Parathyroid adenoma (tissue), 2 donors: ENCODE data around the gene SLC35E1.

Experiments used
- H2AFZ ChIP-seq: fragments of 300-600 bp; sonication (generic); one replicate; pipeline ENCODE4 v1.7.0; 2017; ENCODE audit warnings: antibody characterized with exemption, mild to moderate bottlenecking
- H3K27ac ChIP-seq: fragments of 300-600 bp; sonication (generic); one replicate; pipeline ENCODE4 v1.7.0; 2017
- H3K27me3 ChIP-seq: fragments of 300-600 bp; sonication (generic); one replicate; pipeline ENCODE4 v1.7.0; 2017; ENCODE audit warnings: low read length; ENCODE audit not compliant: control insufficient read depth, insufficient read depth
- H3K36me3 ChIP-seq: fragments of 300-600 bp; sonication (generic); one replicate; pipeline ENCODE4 v1.7.0; 2017; ENCODE audit warnings: low read length; ENCODE audit not compliant: control insufficient read depth, insufficient read depth
- H3K4me1 ChIP-seq: fragments of 300-600 bp; sonication (generic); one replicate; pipeline ENCODE4 v1.7.0; 2017; ENCODE audit warnings: control low read depth
- H3K4me2 ChIP-seq: fragments of 300-600 bp; sonication (generic); one replicate; pipeline ENCODE4 v1.7.0; 2017; ENCODE audit warnings: low read length
- H3K4me3 ChIP-seq: fragments of 300-600 bp; sonication (generic); one replicate; pipeline ENCODE4 v1.7.0; 2017; ENCODE audit warnings: low read depth, low read length
- H3K79me2 ChIP-seq: fragments of 300-600 bp; sonication (generic); one replicate; pipeline ENCODE4 v1.7.0; 2017; ENCODE audit warnings: control low read depth
- H3K9ac ChIP-seq: fragments of 300-600 bp; sonication (generic); one replicate; pipeline ENCODE4 v1.7.0; 2017; ENCODE audit warnings: mild to moderate bottlenecking
- H3K9me3 ChIP-seq: fragments of 300-600 bp; sonication (generic); one replicate; pipeline ENCODE4 v1.7.0; 2017; ENCODE audit warnings: low read length; ENCODE audit not compliant: control insufficient read depth
- TF ChIP-seq, protein P1 (sequence below): fragments of 300-600 bp; sonication (generic); IDR thresholded peaks from one replicate; pipeline ENCODE4 v1.7.0; 2017; ENCODE audit warnings: antibody characterized with exemption, mild to moderate bottlenecking
- donor health status: primary hyperparathyroidism.

The SLC35E1 gene

DNA sequence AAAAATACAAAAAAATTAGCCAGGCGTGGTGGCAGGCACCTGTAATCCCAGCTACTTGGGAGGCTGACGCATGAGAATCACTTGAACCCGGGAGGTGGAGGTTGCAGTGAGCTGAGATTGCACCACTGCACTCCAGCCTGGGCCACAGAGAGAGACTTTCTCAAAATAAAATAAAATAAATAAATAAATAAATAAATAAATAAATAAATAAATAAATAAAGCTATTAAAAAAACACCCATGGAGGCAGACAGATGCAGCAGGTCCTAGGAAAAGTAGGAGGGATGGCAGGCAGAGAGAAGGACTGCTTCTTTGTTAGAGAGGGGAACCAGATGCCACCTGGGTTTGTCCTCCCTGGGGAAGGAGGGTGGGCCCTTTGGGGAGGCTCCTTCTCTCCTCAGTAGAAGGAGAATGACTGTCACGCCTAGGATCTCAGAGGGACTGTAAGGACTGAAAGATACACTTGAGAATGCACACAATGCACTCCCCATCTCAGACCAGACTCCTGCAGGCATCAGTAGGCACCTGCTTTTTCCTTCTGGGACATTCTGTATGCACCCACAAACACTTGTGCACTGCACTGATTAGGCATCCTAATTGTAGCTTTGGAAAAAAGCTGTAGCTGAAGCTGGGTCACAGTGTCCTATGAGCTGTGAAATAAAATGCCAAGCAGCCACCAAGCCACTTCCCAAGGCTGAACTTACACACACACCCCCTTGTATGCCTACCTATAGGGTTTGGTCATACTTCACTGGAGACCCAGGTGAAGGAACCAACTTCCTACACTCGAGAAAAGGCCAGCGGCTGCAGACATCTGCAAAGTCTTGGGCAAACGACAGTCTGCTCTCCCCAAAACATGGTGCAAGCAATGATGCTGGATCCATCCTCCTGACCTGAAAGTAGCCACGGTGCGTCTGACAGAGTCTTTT, 18.9 kb upstream of the SLC35E1 start:
- peaks cover 83% of the 10 kb centered on the region for H3K79me2 ChIP-seq
- H3K36me3 ChIP-seq = no peaks in the 10 kb centered on the region
- H3K9ac ChIP-seq = no peak overlapping the region
- no peaks in the 10 kb centered on the region for H3K9me3 ChIP-seq
- H3K4me2 ChIP-seq = no peak overlapping the region
- TF ChIP-seq, protein P1, sequence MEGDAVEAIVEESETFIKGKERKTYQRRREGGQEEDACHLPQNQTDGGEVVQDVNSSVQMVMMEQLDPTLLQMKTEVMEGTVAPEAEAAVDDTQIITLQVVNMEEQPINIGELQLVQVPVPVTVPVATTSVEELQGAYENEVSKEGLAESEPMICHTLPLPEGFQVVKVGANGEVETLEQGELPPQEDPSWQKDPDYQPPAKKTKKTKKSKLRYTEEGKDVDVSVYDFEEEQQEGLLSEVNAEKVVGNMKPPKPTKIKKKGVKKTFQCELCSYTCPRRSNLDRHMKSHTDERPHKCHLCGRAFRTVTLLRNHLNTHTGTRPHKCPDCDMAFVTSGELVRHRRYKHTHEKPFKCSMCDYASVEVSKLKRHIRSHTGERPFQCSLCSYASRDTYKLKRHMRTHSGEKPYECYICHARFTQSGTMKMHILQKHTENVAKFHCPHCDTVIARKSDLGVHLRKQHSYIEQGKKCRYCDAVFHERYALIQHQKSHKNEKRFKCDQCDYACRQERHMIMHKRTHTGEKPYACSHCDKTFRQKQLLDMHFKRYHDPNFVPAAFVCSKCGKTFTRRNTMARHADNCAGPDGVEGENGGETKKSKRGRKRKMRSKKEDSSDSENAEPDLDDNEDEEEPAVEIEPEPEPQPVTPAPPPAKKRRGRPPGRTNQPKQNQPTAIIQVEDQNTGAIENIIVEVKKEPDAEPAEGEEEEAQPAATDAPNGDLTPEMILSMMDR = no peak
- H3K27me3 ChIP-seq = no peaks in the 10 kb centered on the region
- no peak overlapping the region for H3K27ac ChIP-seq
- H3K4me3 ChIP-seq = no peak overlapping the region
- peaks cover 17% of the 10 kb centered on the region for H3K4me1 ChIP-seq
- H2AFZ ChIP-seq = no peak overlapping the region

DNA sequence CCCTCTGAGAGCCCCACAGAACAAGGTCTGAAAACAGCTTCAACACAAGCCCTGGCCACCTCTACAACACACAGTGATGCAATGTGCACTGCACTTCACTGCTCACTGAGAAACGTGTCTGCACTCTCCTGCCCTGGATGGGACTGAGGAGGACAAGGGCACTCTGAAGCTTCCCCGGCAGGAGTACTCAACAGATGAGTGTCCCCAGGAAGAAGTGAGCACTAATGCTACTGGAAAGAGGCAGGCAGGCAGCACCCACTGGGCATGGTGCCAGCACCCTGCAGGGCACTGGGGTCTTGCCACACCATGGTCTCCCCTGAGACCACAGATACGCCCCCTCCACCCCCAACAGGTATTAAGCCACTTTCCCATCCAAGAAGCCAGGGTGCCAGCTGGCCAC, 17.7 kb upstream of the SLC35E1 start:
- Histone ChIP-seq H2AFZ (no peak overlapping the region), H3K4me3 (no peak overlapping the region), H3K9me3 (no peaks in the 10 kb centered on the region), H3K79me2 (peaks cover 73% of the 10 kb centered on the region), H3K36me3 (no peaks in the 10 kb centered on the region), H3K27ac (no peak overlapping the region), H3K4me1 (peaks cover 17% of the 10 kb centered on the region), H3K4me2 (no peak overlapping the region), H3K9ac (no peak overlapping the region), H3K27me3 (no peaks in the 10 kb centered on the region)
- TF ChIP-seq, protein P1 = no peak

DNA sequence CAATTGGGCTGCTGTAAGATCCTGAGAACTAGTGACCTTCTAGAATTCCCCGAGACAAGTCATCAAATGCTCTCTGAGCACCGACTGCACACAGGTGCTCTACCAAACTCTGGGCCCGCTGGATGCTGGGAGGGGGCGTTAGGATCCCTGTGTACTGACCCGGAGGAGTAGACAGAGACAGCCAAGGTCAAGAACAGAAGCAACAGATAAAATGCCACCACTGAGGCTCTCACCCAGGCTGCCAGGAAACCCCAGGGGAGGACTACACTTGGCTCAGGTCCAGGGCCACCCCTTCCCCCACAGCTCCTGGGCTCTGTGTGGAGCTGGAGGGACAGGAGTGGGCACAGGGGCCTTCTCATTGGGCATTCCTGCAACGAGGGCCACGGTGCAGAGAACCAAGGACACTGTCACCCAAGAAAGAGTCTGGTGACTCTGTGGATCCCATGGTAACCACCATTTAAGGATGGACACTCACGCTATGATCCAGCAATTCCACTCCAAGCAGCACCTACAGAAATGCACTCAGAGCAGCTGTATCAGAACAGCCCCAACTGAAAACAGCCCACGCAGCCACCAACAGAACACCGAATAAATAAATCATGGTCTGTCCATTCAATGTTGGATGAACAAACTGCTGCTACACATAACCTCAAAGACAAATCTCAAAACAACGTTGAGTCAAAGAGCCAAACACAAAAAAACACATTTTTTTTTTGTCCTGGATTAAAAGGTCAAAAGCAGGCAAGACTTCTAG, 16.8 kb upstream of the SLC35E1 start:
- Histone ChIP-seq H3K36me3 (no peaks in the 10 kb centered on the region), H3K4me1 (peaks cover 17% of the 10 kb centered on the region), H3K9me3 (no peaks in the 10 kb centered on the region), H3K4me2 (peak overlapping the region; percentile 4), H3K9ac (no peak overlapping the region), H3K27me3 (no peaks in the 10 kb centered on the region), H2AFZ (no peak overlapping the region), H3K79me2 (peaks cover 64% of the 10 kb centered on the region), H3K4me3 (no peak overlapping the region), H3K27ac (no peak overlapping the region)
- TF ChIP-seq, protein P1 = no peak

DNA sequence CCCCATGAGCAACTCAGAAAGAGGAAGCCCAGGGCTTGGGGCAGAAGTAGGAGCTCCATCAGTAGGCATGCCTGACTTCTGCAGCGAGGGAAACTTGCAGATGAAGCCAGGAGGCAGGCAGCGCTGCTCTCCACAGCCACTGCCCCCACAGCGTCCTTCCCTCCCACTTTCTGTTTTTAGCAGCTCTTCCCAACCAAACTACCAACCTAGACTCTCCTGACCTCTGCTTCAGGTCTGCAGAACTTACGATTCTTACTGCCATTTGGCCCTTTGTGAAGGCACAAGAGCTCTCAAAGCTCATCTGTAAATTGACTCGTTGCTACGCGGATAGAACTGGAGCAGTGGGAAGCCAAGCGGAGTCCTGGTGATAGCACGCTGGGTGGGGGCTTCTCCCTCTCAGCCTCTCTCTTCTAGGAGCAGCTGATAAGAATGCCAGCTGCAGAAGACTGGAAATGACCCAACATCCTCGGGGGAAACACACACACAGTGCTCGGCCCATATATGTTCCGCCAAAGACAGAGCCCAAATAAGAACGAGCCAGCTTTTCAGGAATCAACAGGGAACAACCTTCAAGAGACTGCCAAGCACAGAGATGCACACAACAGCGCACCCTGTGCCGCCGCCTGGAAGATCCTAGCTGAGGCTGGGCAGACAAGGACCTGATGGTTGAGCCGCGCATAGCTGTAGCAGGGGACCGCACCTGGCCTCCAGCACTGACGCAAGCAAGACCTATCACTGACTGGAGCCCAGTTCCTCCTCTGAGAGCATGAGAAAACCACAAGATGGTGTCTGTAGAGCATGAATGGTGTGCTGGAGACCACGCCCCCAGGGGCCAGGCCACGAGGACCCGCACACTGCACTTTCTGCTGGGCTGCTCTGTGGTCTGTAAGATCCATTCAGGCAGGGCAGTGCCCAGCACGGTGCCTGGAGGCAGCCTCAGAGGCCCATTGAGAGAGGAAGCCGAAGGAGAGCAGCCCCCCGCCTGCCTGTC, 15.9 kb upstream of the SLC35E1 start:
- Histone ChIP-seq H3K4me1 (peaks cover 25% of the 10 kb centered on the region), H3K9ac (no peak overlapping the region), H3K27me3 (no peaks in the 10 kb centered on the region), H3K27ac (no peak overlapping the region), H3K4me2 (no peak overlapping the region), H3K4me3 (no peak overlapping the region), H3K36me3 (no peaks in the 10 kb centered on the region), H2AFZ (no peak overlapping the region), H3K9me3 (no peaks in the 10 kb centered on the region), H3K79me2 (peaks cover 63% of the 10 kb centered on the region)
- TF ChIP-seq, protein P1 = no peak
